22Rv1 (cell line): Measurements from ENCODE around the gene GALNTL6.

Experiments
- H3K27ac ChIP-seq: fragments of 450-650 bp; 2 replicates; pipeline ENCODE4 v1.5.1; 2017
- CTCF ChIP-seq: fragments of 450-650 bp; IDR thresholded peaks from 2 replicates; pipeline ENCODE4 v1.5.1; 2017; ENCODE audit warnings: mild to moderate bottlenecking
- ZFX ChIP-seq: fragments of 450-650 bp; IDR thresholded peaks from 2 replicates; pipeline ENCODE4 v1.6.1; 2017; ENCODE audit warnings: antibody characterized with exemption, borderline replicate concordance

GALNTL6 gene

GRCh38 chr4:172169871-172170270, 356.7 kb downstream of the GALNTL6 start:
- H3K27ac ChIP-seq: no peak overlapping the region
- TF ChIP-seq CTCF: no peak
- no peak for TF ChIP-seq ZFX

- no peak for TF ChIP-seq ZFX
Measured at GRCh38 chr4:172173206-172173605, 360.0 kb downstream of the GALNTL6 start.

GRCh38 chr4:172177382-172177781, 364.2 kb downstream of the GALNTL6 start:
- no peak overlapping the region for H3K27ac ChIP-seq
- TF ChIP-seq CTCF (no peak), ZFX (no peak)

More at GRCh38 chr4:172173206-172173605, 360.0 kb downstream of the GALNTL6 start:
- no peak overlapping the region for H3K27ac ChIP-seq

- H3K27ac ChIP-seq: peak overlapping the region; percentile 60
- TF ChIP-seq CTCF: no peak
- no peak for TF ChIP-seq ZFX
Measured at GRCh38 chr4:172188248-172188988, 375.2 kb downstream of the GALNTL6 start.

- no peak overlapping the region for H3K27ac ChIP-seq
- TF ChIP-seq ZFX: no peak
- peak; percentile 75 for TF ChIP-seq CTCF
Measured at GRCh38 chr4:172202480-172203076, 389.4 kb downstream of the GALNTL6 start.

GRCh38 chr4:172207258-172207657, 394.1 kb downstream of the GALNTL6 start:
- TF ChIP-seq ZFX: no peak
- no peak for TF ChIP-seq CTCF

GRCh38 chr4:172207886-172208285, 394.7 kb downstream of the GALNTL6 start:
- H3K27ac ChIP-seq: no peak overlapping the region
- TF ChIP-seq ZFX (no peak), CTCF (no peak)

More at GRCh38 chr4:172207258-172207657, 394.1 kb downstream of the GALNTL6 start:
- H3K27ac ChIP-seq: no peak overlapping the region
